H1 (cell line): ENCODE data around the gene SLC22A3. TPM values are rescaled to one million over a fixed set of nuclear protein-coding genes. Genes with fewer than 3 reads are reported as not detected.

Experiments used
- BRCA1 ChIP-seq: IDR thresholded peaks from 2 replicates; pipeline ENCODE4 v1.6.1; 2012; ENCODE audit warnings: low read depth, low read length, improper control_type of control experiment
- CHD7 ChIP-seq: fragments of 300-600 bp; sonication (generic); IDR thresholded peaks from 2 replicates; pipeline ENCODE4 v1.7.1; 2012; ENCODE audit warnings: low read length, moderate library complexity, mild to moderate bottlenecking, inconsistent platforms; ENCODE audit not compliant: insufficient replicate concordance
- CREB1 ChIP-seq: IDR thresholded peaks from 2 replicates; pipeline ENCODE4 v1.6.1; 2012; ENCODE audit warnings: inconsistent platforms
- CTBP2 ChIP-seq: IDR thresholded peaks from 2 replicates; pipeline ENCODE4 v1.7.0; 2011; ENCODE audit warnings: borderline replicate concordance, mild to moderate bottlenecking, moderate library complexity, mixed read lengths, low read length; ENCODE audit not compliant: insufficient read depth, insufficient read length
- EZH2 ChIP-seq: fragments of 200-600 bp; sonication (generic); IDR thresholded peaks from 2 replicates; pipeline ENCODE4 v1.7.1; 2012; ENCODE audit warnings: low read depth, mild to moderate bottlenecking, moderate library complexity, low read length, inconsistent platforms; ENCODE audit not compliant: severe bottlenecking
- SUZ12 ChIP-seq: fragments of 200-600 bp; sonication (generic); IDR thresholded peaks from 2 replicates; pipeline ENCODE4 v1.6.1; 2012; ENCODE audit warnings: mild to moderate bottlenecking, inconsistent platforms, low read length, moderate library complexity, mixed read lengths
- YY1 ChIP-seq: IDR thresholded peaks from 2 replicates; pipeline ENCODE4 v1.6.1; 2011; ENCODE audit warnings: low read depth, mild to moderate bottlenecking, low read length
- polyA plus RNA-seq, 7 experiments: library from polyadenylated mRNA; depleted of rRNA in 3 of 7; stranded (reverse) in 5 of 7; unstranded in 2 of 7; fragments of >200 nt in 5 of 7; fragments of 200-250 nt in 2 of 7; gene quantifications; 1 replicate in 5 of 7; 2 replicates in 1 of 7; 4 replicates in 1 of 7; pipeline versions ENCODE4 v1.2.1 to v1.2.3, GENCODE V29; 2011 to 2013; ENCODE audit warnings: missing spikeins in 2 of 7, mixed read lengths in 2 of 7
- total RNA-seq: library from RNA; stranded (reverse); fragmentation: NEBNext Ultra II Directional; extraction: Animal tissue kit (Norgen Biotek cat#: 25700); gene quantifications from 2 replicates; pipeline ENCODE4 v1.2.1, GENCODE V29; 2021

The SLC22A3 gene
- total and polyA plus RNA-seq, 2 of the 8 experiments (the other 6 are each of a cell fraction or from before 2014, with no cell fraction given), result 1.0 to 2.9 TPM

- TF ChIP-seq CHD7 (no peak), CTBP2 (no peak), YY1 (no peak), BRCA1 (no peak), CREB1 (no peak), SUZ12 (no peak), EZH2 (no peak)
These were observed 82.6 kb downstream of the SLC22A3 start (continued) for GRCh38 chr6:160430751-160431150.
